Upper lobe of left lung (tissue), 4 donors: ENCODE measurements around the gene PWWP2A.

Experiments
- EP300 ChIP-seq, 4 donors: sonication (generic); formaldehyde crosslinking; IDR thresholded peaks; one replicate each; pipeline ENCODE4 v1.5.1; 2017; ENCODE audit warnings: antibody characterized with exemption in 4 of 4, control low read depth in 2 of 4
- TF ChIP-seq, protein P1 (sequence below), 6 experiments: fragments of 450-650 bp in 4 of 6; fragments of 200-600 bp in 2 of 6; sonication (generic) in 2 of 6; IDR thresholded peaks; one replicate each; pipeline ENCODE4 v1.5.1; 2016 to 2019; ENCODE audit warnings: antibody characterized with exemption in 6 of 6

DNA sequence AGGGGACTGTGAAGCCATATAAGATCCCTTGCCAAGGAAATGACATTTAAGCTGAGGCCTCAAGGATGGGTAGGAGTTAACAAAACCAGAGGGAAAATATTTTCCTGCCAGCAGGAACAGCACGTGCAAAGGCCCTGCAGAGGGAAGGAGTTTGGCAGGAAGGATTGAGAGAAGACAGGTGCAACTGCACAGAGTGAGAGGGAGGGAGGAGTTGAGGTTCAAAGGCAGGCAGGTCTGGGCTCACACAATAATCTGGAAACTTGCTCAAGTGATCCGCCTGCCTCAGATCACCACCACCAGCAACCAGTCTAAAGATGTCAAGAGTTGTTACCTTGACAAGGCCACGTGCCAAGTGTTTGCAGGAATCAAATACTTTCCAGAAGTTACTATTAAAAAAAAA is 31.1 kb upstream of the PWWP2A start:
- TF ChIP-seq EP300 (IDR thresholded peaks at IDR 0.05) = no peak
- TF ChIP-seq, protein P1, sequence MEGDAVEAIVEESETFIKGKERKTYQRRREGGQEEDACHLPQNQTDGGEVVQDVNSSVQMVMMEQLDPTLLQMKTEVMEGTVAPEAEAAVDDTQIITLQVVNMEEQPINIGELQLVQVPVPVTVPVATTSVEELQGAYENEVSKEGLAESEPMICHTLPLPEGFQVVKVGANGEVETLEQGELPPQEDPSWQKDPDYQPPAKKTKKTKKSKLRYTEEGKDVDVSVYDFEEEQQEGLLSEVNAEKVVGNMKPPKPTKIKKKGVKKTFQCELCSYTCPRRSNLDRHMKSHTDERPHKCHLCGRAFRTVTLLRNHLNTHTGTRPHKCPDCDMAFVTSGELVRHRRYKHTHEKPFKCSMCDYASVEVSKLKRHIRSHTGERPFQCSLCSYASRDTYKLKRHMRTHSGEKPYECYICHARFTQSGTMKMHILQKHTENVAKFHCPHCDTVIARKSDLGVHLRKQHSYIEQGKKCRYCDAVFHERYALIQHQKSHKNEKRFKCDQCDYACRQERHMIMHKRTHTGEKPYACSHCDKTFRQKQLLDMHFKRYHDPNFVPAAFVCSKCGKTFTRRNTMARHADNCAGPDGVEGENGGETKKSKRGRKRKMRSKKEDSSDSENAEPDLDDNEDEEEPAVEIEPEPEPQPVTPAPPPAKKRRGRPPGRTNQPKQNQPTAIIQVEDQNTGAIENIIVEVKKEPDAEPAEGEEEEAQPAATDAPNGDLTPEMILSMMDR (IDR thresholded peaks at IDR 0.05) = no peak
